Measurements from ENCODE around the gene MALRD1. TPM values are rescaled to one million over a fixed set of nuclear protein-coding genes. Genes with fewer than 3 reads are reported as not detected.

MALRD1 gene
- total RNA-seq, 1 donor = 1.7 TPM

GRCh38 chr10:19577381-19577780 lies 528.8 kb downstream of the MALRD1 start:
- no peak for DNase-seq (ENCODE audit: low read depth)
- TF ChIP-seq, protein P1, sequence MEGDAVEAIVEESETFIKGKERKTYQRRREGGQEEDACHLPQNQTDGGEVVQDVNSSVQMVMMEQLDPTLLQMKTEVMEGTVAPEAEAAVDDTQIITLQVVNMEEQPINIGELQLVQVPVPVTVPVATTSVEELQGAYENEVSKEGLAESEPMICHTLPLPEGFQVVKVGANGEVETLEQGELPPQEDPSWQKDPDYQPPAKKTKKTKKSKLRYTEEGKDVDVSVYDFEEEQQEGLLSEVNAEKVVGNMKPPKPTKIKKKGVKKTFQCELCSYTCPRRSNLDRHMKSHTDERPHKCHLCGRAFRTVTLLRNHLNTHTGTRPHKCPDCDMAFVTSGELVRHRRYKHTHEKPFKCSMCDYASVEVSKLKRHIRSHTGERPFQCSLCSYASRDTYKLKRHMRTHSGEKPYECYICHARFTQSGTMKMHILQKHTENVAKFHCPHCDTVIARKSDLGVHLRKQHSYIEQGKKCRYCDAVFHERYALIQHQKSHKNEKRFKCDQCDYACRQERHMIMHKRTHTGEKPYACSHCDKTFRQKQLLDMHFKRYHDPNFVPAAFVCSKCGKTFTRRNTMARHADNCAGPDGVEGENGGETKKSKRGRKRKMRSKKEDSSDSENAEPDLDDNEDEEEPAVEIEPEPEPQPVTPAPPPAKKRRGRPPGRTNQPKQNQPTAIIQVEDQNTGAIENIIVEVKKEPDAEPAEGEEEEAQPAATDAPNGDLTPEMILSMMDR (IDR thresholded peaks at IDR 0.05; ENCODE audit: insufficient read depth, low read depth, low read length) = no peak
- no peak overlapping the region for H3K4me3 ChIP-seq (ENCODE audit: low read depth, low read length)

DNA sequence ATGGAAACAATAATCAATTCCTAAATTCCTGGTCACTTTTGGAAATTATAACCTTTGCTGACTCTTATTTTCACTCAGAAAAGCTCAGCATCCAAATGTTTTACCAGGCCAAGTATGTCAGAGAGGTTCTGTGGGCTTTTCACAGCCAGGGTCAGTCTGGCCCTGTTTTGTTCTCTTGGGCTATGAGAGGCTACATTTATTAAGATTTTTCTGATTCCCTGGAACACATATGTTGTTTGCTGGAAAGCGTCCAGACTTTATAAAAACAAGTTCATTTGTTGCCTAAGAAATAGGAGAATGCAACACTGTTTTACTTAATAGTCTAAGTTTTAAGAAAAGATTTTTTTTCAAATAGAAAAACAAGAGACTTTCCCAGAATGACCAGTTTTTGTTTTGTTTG lies 529.2 kb downstream of the MALRD1 start:
- TF ChIP-seq, protein P1 (IDR thresholded peaks at IDR 0.05; ENCODE audit: insufficient read depth, low read depth, low read length) = no peak
- DNase-seq (ENCODE audit: low read depth) = peak; percentile 22
- H3K4me3 ChIP-seq (ENCODE audit: low read depth, low read length) = no peak overlapping the region

- H3K4me3 ChIP-seq (ENCODE audit: low read depth, low read length) = no peak overlapping the region
- TF ChIP-seq, protein P1 (IDR thresholded peaks at IDR 0.05; ENCODE audit: insufficient read depth, low read depth, low read length) = no peak
- no peak for DNase-seq (ENCODE audit: low read depth)
These were observed 530.0 kb downstream of the MALRD1 start for GRCh38 chr10:19578571-19578970.

GRCh38 chr10:19579761-19580545 lies 531.4 kb downstream of the MALRD1 start:
- DNase-seq (ENCODE audit: low read depth) = no peak
- TF ChIP-seq, protein P1 (IDR thresholded peaks at IDR 0.05; ENCODE audit: insufficient read depth, low read depth, low read length) = no peak
- no peak overlapping the region for H3K4me3 ChIP-seq (ENCODE audit: low read depth, low read length)

GRCh38 chr10:19580691-19581090 lies 532.1 kb downstream of the MALRD1 start:
- no peak for DNase-seq (ENCODE audit: low read depth)
- no peak overlapping the region for H3K4me3 ChIP-seq (ENCODE audit: low read depth, low read length)
- TF ChIP-seq, protein P1 (IDR thresholded peaks at IDR 0.05; ENCODE audit: insufficient read depth, low read depth, low read length) = no peak

GRCh38 chr10:19588608-19589007 lies 540.0 kb downstream of the MALRD1 start:
- DNase-seq (ENCODE audit: low read depth) = no peak
- H3K4me3 ChIP-seq (ENCODE audit: low read depth, low read length) = no peak overlapping the region
- TF ChIP-seq, protein P1 (IDR thresholded peaks at IDR 0.05; ENCODE audit: insufficient read depth, low read depth, low read length) = no peak

GRCh38 chr10:19592276-19592675 lies 543.7 kb downstream of the MALRD1 start:
- TF ChIP-seq, protein P1 (IDR thresholded peaks at IDR 0.05; ENCODE audit: insufficient read depth, low read depth, low read length) = no peak
- DNase-seq (ENCODE audit: low read depth) = no peak
- H3K4me3 ChIP-seq (ENCODE audit: low read depth, low read length) = no peak overlapping the region

Data from fibroblast of villous mesenchyme (primary cell).